ENCODE data around the gene ZNF638.

Gene ZNF638

DNA sequence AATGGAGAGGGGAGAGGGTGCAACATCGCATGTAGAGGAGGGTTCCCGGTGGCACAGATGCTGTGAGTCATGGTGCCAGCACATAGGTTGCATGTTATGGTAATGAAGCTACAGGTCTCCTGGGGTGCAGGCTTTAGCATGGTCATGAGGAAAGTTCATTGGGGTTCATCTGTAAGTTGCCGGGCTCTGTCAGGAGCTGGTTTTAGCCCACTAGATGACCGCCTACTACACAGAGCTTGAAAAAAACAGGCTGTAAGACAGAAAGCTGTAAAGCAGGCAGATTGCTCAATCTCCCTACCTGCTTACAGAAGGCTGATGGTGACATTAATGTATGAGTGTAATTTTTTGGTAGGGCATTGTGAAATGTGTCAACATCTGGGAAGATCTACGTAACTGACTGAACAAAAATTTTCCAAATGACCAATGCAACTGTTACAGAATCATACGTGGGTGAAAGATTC is 145.7 kb downstream of the ZNF638 start:
- Histone ChIP-seq H3K4me1 (ENCODE audit: insufficient read depth, low read length) (no peaks in the 10 kb centered on the region; the same call in 1 of the 2 replicates), H3K9me3 (ENCODE audit: insufficient read depth, low read depth, low read length) (no peaks in the 10 kb centered on the region), H3K27ac (ENCODE audit: low read length) (no peak overlapping the region), H3K27me3 (ENCODE audit: insufficient read depth, low read length) (no peaks in the 10 kb centered on the region), H3K36me3 (ENCODE audit: insufficient read depth, low read depth, low read length) (no peaks in the 10 kb centered on the region), H3K9ac (ENCODE audit: low read depth, low read length) (no peak overlapping the region), H3K4me3 (ENCODE audit: low read length) (no peak overlapping the region)

DNA sequence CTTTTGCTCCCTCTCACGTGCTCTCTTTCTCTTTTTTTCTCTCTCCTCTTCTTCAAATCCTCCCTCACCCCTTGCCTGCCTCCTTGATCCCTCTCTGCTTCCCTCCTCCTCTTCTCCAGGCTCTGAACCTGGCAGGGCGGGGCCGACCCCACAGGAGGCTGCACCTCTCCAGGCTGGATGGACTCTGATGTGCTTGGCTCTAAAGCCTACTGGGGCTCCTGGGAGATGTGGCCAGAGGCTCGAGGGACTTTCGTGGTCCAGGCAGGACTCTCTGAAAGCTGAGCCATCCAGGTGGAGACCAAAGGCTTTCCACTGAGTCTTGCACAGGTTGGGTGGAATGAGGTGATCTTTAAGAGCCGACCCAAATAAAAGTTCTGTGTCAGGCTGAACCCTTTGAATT is 147.2 kb downstream of the ZNF638 start:
- H3K9me3 ChIP-seq (ENCODE audit: insufficient read depth, low read depth, low read length) = no peaks in the 10 kb centered on the region
- no peaks in the 10 kb centered on the region; the same call in 1 of the 2 replicates for H3K4me1 ChIP-seq (ENCODE audit: insufficient read depth, low read length)
- no peak overlapping the region for H3K4me3 ChIP-seq (ENCODE audit: low read length)
- H3K27ac ChIP-seq (ENCODE audit: low read length) = no peak overlapping the region
- no peaks in the 10 kb centered on the region for H3K27me3 ChIP-seq (ENCODE audit: insufficient read depth, low read length)
- no peak overlapping the region for H3K9ac ChIP-seq (ENCODE audit: low read depth, low read length)
- no peaks in the 10 kb centered on the region for H3K36me3 ChIP-seq (ENCODE audit: insufficient read depth, low read depth, low read length)

DNA sequence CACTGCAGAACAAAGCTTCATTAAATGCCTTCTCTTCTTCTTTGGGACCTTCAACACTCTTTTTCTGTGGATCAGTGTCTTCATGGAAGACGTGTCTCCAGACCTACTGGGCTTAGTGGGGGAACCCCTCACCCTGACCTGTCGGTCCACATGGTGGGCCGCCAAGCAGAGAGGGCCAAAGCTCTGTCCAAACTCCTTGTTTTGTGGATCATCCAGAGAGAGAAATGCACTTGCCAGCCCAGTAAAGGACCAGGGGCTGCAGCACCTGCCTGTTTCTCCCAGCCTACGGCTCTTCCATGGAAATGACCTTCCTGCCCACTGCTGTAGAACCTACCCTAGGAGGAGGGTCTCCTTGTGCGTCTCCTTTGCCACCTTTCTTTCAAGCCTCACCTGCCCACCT is 147.7 kb downstream of the ZNF638 start:
- H3K4me3 ChIP-seq (ENCODE audit: low read length) = no peak overlapping the region
- H3K4me1 ChIP-seq (ENCODE audit: insufficient read depth, low read length) = no peaks in the 10 kb centered on the region; the same call in 1 of the 2 replicates
- H3K9me3 ChIP-seq (ENCODE audit: insufficient read depth, low read depth, low read length) = no peaks in the 10 kb centered on the region
- H3K36me3 ChIP-seq (ENCODE audit: insufficient read depth, low read depth, low read length) = no peaks in the 10 kb centered on the region
- H3K27me3 ChIP-seq (ENCODE audit: insufficient read depth, low read length) = no peaks in the 10 kb centered on the region
- no peak overlapping the region for H3K27ac ChIP-seq (ENCODE audit: low read length)
- H3K9ac ChIP-seq (ENCODE audit: low read depth, low read length) = no peak overlapping the region

DNA sequence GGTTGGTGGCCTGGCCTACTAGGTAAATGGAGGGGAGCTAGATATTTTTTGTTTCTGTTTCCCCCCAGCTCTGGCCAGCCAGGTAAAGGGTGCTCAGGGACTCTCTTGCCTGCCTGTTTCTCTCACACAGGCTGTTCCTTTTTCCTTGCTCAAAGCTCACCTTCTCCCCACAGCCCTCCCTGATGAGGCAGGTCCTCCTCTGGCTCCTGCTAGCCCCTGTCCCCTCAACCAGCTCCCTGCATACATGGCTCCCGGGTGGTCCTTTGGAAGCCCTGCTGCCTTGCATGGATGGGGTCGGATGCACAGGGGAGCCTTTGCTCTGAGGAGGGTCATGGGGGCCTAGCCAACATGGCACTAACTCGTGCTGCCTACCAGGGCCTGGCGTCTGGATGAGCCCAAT is 149.5 kb downstream of the ZNF638 start:
- Histone ChIP-seq H3K9ac (ENCODE audit: low read depth, low read length) (no peak overlapping the region), H3K4me3 (ENCODE audit: low read length) (no peak overlapping the region), H3K36me3 (ENCODE audit: insufficient read depth, low read depth, low read length) (no peaks in the 10 kb centered on the region), H3K27ac (ENCODE audit: low read length) (no peak overlapping the region), H3K4me1 (ENCODE audit: insufficient read depth, low read length) (no peaks in the 10 kb centered on the region; the same call in 1 of the 2 replicates), H3K27me3 (ENCODE audit: insufficient read depth, low read length) (no peaks in the 10 kb centered on the region), H3K9me3 (ENCODE audit: insufficient read depth, low read depth, low read length) (no peaks in the 10 kb centered on the region)

DNA sequence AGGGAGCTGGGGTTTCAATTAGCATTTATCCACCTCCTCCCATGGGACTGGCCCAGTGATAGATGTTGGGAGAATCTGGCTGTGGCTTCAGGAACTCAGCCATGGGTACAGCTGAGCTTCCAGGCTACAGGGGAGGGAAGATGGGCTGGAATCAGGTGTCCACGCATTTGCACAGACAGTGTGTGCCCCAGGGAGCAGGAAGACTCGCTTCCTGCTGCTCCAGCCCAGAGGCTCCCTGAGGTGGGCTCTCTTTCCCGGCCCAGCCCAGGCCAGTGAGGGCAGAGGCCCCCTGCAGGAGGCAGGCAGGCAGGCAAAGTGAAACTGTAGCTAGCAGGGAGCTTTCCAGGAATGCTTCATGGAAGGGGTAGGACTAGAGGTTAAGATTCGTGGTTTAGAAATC is 150.5 kb downstream of the ZNF638 start:
- H3K4me1 ChIP-seq (ENCODE audit: insufficient read depth, low read length) = no peaks in the 10 kb centered on the region; the same call in 1 of the 2 replicates
- no peak overlapping the region for H3K9ac ChIP-seq (ENCODE audit: low read depth, low read length)
- no peak overlapping the region for H3K27ac ChIP-seq (ENCODE audit: low read length)
- no peak overlapping the region for H3K4me3 ChIP-seq (ENCODE audit: low read length)
- H3K27me3 ChIP-seq (ENCODE audit: insufficient read depth, low read length) = no peaks in the 10 kb centered on the region
- H3K36me3 ChIP-seq (ENCODE audit: insufficient read depth, low read depth, low read length) = no peaks in the 10 kb centered on the region
- no peaks in the 10 kb centered on the region for H3K9me3 ChIP-seq (ENCODE audit: insufficient read depth, low read depth, low read length)

DNA sequence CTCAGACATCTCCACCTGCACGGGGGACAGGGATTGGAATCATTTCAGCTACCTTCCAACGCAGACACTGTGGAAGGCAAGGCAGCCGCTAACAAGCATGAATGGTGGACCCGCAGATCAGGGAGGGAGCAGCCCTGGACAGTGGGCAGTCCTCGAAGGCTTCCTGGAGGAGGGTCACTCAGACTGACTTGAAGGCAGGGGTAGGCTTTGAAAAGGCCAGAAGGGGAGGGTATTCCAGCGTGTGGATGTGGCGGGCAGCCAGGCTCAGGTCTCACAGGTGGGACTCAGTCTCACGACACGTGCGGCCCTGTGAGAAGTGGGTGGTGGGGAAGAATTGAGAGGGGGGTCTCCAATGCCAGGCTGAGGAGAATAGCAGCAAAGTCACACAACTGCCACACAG is 151.7 kb downstream of the ZNF638 start:
- Histone ChIP-seq H3K4me1 (ENCODE audit: insufficient read depth, low read length) (no peaks in the 10 kb centered on the region; the same call in 1 of the 2 replicates), H3K4me3 (ENCODE audit: low read length) (no peak overlapping the region), H3K27ac (ENCODE audit: low read length) (no peak overlapping the region), H3K9ac (ENCODE audit: low read depth, low read length) (no peak overlapping the region), H3K9me3 (ENCODE audit: insufficient read depth, low read depth, low read length) (no peaks in the 10 kb centered on the region), H3K36me3 (ENCODE audit: insufficient read depth, low read depth, low read length) (no peaks in the 10 kb centered on the region), H3K27me3 (ENCODE audit: insufficient read depth, low read length) (no peaks in the 10 kb centered on the region)

DNA sequence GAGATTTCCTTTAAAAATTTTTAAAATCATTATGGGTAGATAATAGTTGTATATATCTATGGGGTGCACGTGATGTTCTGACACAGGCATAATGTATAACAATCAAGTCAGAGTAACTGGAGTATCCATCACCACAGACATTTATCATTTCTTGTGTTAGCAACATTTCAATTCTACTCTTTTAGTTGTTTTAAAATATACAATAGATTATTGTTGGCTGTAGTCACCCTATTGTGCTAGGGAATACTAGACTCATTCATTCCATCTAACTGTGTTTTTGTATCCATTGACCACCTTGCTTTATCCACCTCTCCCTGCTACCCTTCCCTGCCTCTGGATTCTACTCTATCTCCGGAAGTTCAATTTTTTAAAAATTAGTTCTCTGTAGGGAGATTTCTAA is 152.8 kb downstream of the ZNF638 start:
- no peak overlapping the region for H3K27ac ChIP-seq (ENCODE audit: low read length)
- H3K4me1 ChIP-seq (ENCODE audit: insufficient read depth, low read length) = no peaks in the 10 kb centered on the region; the same call in 1 of the 2 replicates
- no peak overlapping the region for H3K4me3 ChIP-seq (ENCODE audit: low read length)
- no peak overlapping the region for H3K9ac ChIP-seq (ENCODE audit: low read depth, low read length)
- no peaks in the 10 kb centered on the region for H3K27me3 ChIP-seq (ENCODE audit: insufficient read depth, low read length)
- H3K36me3 ChIP-seq (ENCODE audit: insufficient read depth, low read depth, low read length) = no peaks in the 10 kb centered on the region
- H3K9me3 ChIP-seq (ENCODE audit: insufficient read depth, low read depth, low read length) = no peaks in the 10 kb centered on the region

Measured in iPS-20b (cell line).